RWPE2 (cell line): ENCODE measurements around the gene KRTCAP2.

Experiments used
- ATAC-seq: fragments of 200-7000 bp; cut with Tn5 transposase; 3 replicates; pipeline ENCODE4 v1.9.1; 2021; ENCODE audit warnings: low read depth
- DNase-seq: peaks from one replicate; pipeline ENCODE4 v3.0.0-alpha.2; 2020; ENCODE audit warnings: low spot score
- H3K27ac ChIP-seq: fragments of 450-650 bp; 2 replicates; pipeline ENCODE4 v1.5.1; 2017; ENCODE audit warnings: mild to moderate bottlenecking; ENCODE audit not compliant: poor library complexity, severe bottlenecking
- H3K27me3 ChIP-seq: fragments of 250-450 bp; sonication (Bioruptor Pico); 2 replicates; pipeline ENCODE4 v1.5.1; 2021; ENCODE audit warnings: mild to moderate bottlenecking, moderate library complexity; ENCODE audit not compliant: insufficient read depth, poor library complexity, severe bottlenecking
- H3K36me3 ChIP-seq: fragments of 250-450 bp; sonication (Bioruptor Pico); 2 replicates; pipeline ENCODE4 v1.5.1; 2020; ENCODE audit warnings: low read depth, mild to moderate bottlenecking, moderate library complexity
- H3K4me1 ChIP-seq: fragments of 250-450 bp; sonication (Bioruptor Pico); 2 replicates; pipeline ENCODE4 v1.5.1; 2021; ENCODE audit warnings: mild to moderate bottlenecking, moderate library complexity; ENCODE audit not compliant: insufficient read depth, poor library complexity, severe bottlenecking
- H3K4me3 ChIP-seq: fragments of 250-450 bp; sonication (Bioruptor Pico); 2 replicates; pipeline ENCODE4 v1.5.1; 2021; ENCODE audit warnings: mild to moderate bottlenecking, moderate library complexity; ENCODE audit not compliant: severe bottlenecking
- H3K9me3 ChIP-seq: fragments of 250-450 bp; sonication (Bioruptor Pico); 2 replicates; pipeline ENCODE4 v1.5.1; 2021; ENCODE audit warnings: mild to moderate bottlenecking, moderate library complexity; ENCODE audit not compliant: severe bottlenecking
- TF ChIP-seq, protein P1 (sequence below): fragments of 450-650 bp; IDR thresholded peaks from one replicate; pipeline ENCODE4 v1.5.1; 2017; ENCODE audit warnings: mild to moderate bottlenecking, moderate library complexity; ENCODE audit not compliant: poor library complexity, severe bottlenecking

Gene KRTCAP2

DNA sequence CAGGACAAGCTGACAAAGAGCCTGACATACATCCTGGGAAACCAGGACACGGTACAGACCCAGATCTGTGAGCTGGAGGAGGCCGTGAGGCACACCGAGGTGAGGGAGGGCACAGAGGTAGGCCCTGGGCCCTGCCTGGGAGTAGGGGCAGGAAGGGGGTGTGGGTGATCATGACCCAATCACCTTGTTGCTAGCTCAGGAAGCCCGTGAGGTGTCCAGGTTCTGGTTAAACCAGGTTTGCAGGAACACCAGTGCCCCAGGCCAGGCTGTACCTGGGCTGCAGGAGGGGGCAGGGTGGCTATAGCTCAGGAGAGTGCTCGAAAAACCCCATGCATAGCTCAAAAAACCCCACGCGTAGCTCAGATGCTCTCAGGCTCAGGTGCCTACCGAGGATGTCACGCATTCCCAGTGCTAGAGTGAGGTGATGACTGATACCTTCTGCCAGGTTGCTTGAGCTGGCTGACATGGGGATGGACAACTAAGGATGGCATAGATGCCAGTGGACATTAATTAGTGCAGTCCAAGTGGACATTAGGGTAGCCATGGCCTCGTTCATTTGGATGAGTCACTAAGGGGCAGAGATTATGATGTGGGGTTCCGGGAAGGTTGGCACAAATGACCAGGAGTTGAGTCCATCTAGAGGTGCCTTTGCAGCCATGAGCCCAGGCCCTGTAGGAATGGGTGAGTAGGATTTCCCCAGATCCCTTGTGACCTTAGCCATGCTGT lies 4.3 kb upstream of the KRTCAP2 start:
- TF ChIP-seq, protein P1, sequence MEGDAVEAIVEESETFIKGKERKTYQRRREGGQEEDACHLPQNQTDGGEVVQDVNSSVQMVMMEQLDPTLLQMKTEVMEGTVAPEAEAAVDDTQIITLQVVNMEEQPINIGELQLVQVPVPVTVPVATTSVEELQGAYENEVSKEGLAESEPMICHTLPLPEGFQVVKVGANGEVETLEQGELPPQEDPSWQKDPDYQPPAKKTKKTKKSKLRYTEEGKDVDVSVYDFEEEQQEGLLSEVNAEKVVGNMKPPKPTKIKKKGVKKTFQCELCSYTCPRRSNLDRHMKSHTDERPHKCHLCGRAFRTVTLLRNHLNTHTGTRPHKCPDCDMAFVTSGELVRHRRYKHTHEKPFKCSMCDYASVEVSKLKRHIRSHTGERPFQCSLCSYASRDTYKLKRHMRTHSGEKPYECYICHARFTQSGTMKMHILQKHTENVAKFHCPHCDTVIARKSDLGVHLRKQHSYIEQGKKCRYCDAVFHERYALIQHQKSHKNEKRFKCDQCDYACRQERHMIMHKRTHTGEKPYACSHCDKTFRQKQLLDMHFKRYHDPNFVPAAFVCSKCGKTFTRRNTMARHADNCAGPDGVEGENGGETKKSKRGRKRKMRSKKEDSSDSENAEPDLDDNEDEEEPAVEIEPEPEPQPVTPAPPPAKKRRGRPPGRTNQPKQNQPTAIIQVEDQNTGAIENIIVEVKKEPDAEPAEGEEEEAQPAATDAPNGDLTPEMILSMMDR, result no peak
- Histone ChIP-seq H3K27ac (no peak overlapping the region), H3K4me1 (no peaks in the 10 kb centered on the region), H3K36me3 (peaks cover 33% of the 10 kb centered on the region), H3K4me3 (no peak overlapping the region), H3K9me3 (no peaks in the 10 kb centered on the region), H3K27me3 (no peaks in the 10 kb centered on the region)
- no peak for ATAC-seq
- no peak for DNase-seq

DNA sequence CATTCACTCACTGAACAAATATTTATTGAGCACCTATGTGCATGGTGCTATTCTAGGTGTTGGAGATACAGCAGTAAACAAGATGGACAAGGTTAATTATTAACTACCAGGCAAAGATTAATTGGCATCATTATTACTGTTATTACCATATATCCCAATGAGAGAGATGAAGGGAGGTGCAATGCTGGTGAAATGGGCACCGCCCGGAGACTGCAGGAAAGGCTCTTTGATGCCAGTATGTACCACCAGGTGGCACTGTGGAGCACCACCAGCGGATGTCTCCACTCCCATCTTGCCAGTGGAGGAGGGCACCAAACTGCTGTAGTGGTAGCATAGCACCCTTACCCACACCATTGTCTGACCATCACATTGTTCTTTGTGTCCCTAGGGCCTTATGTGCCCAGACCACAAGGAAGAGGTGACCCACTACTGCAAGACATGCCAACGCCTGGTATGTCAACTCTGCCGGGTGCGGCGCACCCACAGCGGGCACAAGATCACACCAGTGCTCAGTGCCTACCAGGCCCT lies 3.5 kb upstream of the KRTCAP2 start:
- Histone ChIP-seq H3K4me3 (no peak overlapping the region), H3K4me1 (no peaks in the 10 kb centered on the region), H3K36me3 (peaks cover 38% of the 10 kb centered on the region), H3K27ac (no peak overlapping the region), H3K9me3 (no peaks in the 10 kb centered on the region), H3K27me3 (no peaks in the 10 kb centered on the region)
- TF ChIP-seq, protein P1, result peak; percentile 90
- DNase-seq (no peak), ATAC-seq (peak; percentile 49)

DNA sequence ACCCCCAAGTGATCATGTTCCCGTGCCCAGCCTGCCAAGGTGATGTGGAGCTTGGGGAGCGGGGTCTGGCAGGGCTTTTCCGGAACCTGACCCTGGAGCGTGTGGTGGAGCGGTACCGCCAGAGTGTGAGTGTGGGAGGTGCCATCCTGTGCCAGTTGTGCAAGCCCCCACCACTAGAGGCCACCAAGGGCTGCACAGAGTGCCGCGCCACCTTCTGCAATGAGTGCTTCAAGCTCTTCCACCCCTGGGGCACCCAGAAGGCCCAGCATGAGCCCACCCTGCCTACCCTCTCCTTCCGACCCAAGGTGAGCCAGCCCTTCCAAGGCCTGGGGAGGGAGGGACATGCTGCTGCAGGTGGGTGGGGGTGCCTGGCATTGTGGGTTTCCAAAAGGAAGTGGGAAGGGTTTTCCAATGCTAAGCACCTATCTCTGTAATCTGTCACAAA lies 2.8 kb upstream of the KRTCAP2 start:
- DNase-seq (no peak), ATAC-seq (no peak)
- H3K27ac ChIP-seq, result no peak overlapping the region
- H3K4me3 ChIP-seq, result no peak overlapping the region
- TF ChIP-seq, protein P1, result no peak
- H3K36me3 ChIP-seq, result peaks cover 43% of the 10 kb centered on the region
- H3K27me3 ChIP-seq, result no peaks in the 10 kb centered on the region
- H3K9me3 ChIP-seq, result no peaks in the 10 kb centered on the region
- no peaks in the 10 kb centered on the region for H3K4me1 ChIP-seq

DNA sequence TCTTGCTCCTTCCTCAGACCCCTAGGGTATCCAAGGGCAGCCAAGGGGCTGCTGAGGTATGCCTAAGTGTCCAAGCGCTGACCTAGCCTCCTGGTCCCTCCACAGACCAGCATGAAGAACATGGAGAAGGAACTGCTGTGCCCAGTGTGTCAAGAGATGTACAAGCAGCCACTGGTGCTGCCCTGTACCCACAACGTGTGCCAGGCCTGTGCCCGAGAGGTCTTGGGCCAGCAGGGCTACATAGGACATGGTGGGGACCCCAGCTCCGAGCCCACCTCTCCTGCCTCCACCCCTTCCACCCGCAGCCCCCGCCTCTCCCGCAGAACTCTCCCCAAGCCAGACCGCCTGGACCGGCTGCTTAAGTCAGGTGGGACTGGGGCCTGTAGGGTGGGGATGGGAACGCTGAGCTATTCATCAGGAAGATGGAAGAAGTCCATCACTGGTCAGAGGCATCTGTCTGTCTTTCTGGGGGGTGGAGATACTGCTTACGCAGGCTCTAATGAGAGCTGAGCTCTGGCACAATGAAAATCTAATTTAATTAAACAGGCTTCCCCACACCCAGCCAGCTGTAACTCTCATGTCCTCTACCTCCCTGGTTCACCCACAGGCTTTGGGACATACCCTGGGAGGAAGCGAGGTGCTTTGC lies 2.3 kb upstream of the KRTCAP2 start:
- no peaks in the 10 kb centered on the region for H3K4me1 ChIP-seq
- H3K4me3 ChIP-seq, result no peak overlapping the region
- ATAC-seq (no peak), DNase-seq (no peak)
- TF ChIP-seq, protein P1, result no peak
- peak overlapping the region; percentile 61 for H3K27ac ChIP-seq
- H3K36me3 ChIP-seq, result peaks cover 39% of the 10 kb centered on the region
- no peaks in the 10 kb centered on the region for H3K9me3 ChIP-seq
- no peaks in the 10 kb centered on the region for H3K27me3 ChIP-seq
